K562 (cell line): ENCODE data around the gene DEFB113. TPM values are rescaled to one million over a fixed set of nuclear protein-coding genes. Genes with fewer than 3 reads are reported as not detected.

ENCODE experiments used
- ARID4B ChIP-seq: sonication (generic); formaldehyde crosslinking; IDR thresholded peaks from 2 replicates; pipeline ENCODE4 v1.8.0; 2022; ENCODE audit warnings: mild to moderate bottlenecking, missing genetic modification reagents
- ESRRB ChIP-seq: fragments of 250-450 bp; sonication (Bioruptor Pico); IDR thresholded peaks from 2 replicates; pipeline ENCODE4 v1.5.0; 2020; ENCODE audit warnings: mild to moderate bottlenecking, moderate library complexity, borderline replicate concordance
- EWSR1 ChIP-seq: fragments of 450-650 bp; IDR thresholded peaks from 2 replicates; pipeline ENCODE4 v1.6.1; 2018; ENCODE audit warnings: borderline replicate concordance, mild to moderate bottlenecking, low read depth, moderate library complexity; ENCODE audit not compliant: partially characterized antibody
- HDAC3 ChIP-seq: fragments of 450-650 bp; IDR thresholded peaks from 2 replicates; pipeline ENCODE4 v1.6.1; 2018; ENCODE audit warnings: borderline replicate concordance, mild to moderate bottlenecking, moderate library complexity; ENCODE audit not compliant: partially characterized antibody
- HNRNPL ChIP-seq: fragments of 200-400 bp; formaldehyde crosslinking; IDR thresholded peaks from 2 replicates; pipeline ENCODE4 v1.6.1; 2017; ENCODE audit warnings: low read depth, mild to moderate bottlenecking, low read length
- HNRNPLL ChIP-seq: fragments of 200-400 bp; formaldehyde crosslinking; IDR thresholded peaks from 2 replicates; pipeline ENCODE4 v1.6.1; 2017; ENCODE audit warnings: low read length, low read depth, mild to moderate bottlenecking; ENCODE audit not compliant: poor library complexity, severe bottlenecking
- KDM1A ChIP-seq, 2 experiments: fragments of 450-650 bp; IDR thresholded peaks; 2 replicates each; pipeline ENCODE4 v1.6.1; 2016; ENCODE audit warnings: mild to moderate bottlenecking in 2 of 2
- PBX2 ChIP-seq, 2 experiments: IDR thresholded peaks in 1 of 2; conservative IDR thresholded peaks in 1 of 2; 2 replicates each; pipeline ENCODE4 v1.6.1; 2016; ENCODE audit warnings: low read depth in 2 of 2, mild to moderate bottlenecking in 1 of 2, missing compliant biosample characterization in 1 of 2, missing genetic modification characterization in 1 of 2, moderate library complexity in 1 of 2
- POLR2H ChIP-seq: IDR thresholded peaks from 2 replicates; pipeline ENCODE4 v1.6.1; 2016; ENCODE audit warnings: missing genetic modification characterization, low read depth, mild to moderate bottlenecking, control low read depth, missing compliant biosample characterization, moderate library complexity
- RBM17 ChIP-seq: fragments of 200-400 bp; formaldehyde crosslinking; IDR thresholded peaks from 2 replicates; pipeline ENCODE4 v1.6.1; 2017; ENCODE audit warnings: low read depth, mild to moderate bottlenecking, low read length, borderline replicate concordance
- RUNX1 ChIP-seq: sonication (generic); IDR thresholded peaks from 2 replicates; pipeline ENCODE4 v1.6.1; 2016; ENCODE audit warnings: antibody characterized with exemption, low read depth
- SMAD4 ChIP-seq: fragments of 250-450 bp; sonication (Bioruptor Pico); conservative IDR thresholded peaks from 2 replicates; pipeline ENCODE4 v1.8.0; 2021; ENCODE audit warnings: inconsistent platforms, mild to moderate bottlenecking, moderate library complexity
- SRSF9 ChIP-seq: fragments of 200-400 bp; formaldehyde crosslinking; IDR thresholded peaks from 2 replicates; pipeline ENCODE4 v1.6.1; 2017; ENCODE audit warnings: low read depth, low read length, borderline replicate concordance
- TAF9B ChIP-seq: fragments of 450-650 bp; IDR thresholded peaks from 2 replicates; pipeline ENCODE4 v1.6.1; 2018; ENCODE audit warnings: mild to moderate bottlenecking; ENCODE audit not compliant: partially characterized antibody
- ZNF282 ChIP-seq: sonication (generic); formaldehyde crosslinking; IDR thresholded peaks from 2 replicates; pipeline ENCODE4 v1.8.1; 2023; ENCODE audit warnings: missing genetic modification reagents
- ZNF324 ChIP-seq: fragments of 250-450 bp; sonication (Bioruptor Pico); IDR thresholded peaks from 2 replicates; pipeline ENCODE4 v1.4.0; 2020; ENCODE audit warnings: mild to moderate bottlenecking
- ZNF77 ChIP-seq: fragments of 250-450 bp; sonication (Bioruptor Pico); IDR thresholded peaks from 2 replicates; pipeline ENCODE4 v1.5.0; 2020
- polyA plus RNA-seq, 8 experiments: library from polyadenylated mRNA; depleted of rRNA in 4 of 8; stranded (reverse) in 5 of 8; unstranded in 3 of 8; fragments of >200 nt; fragmentation: Nextera tagmentation in 2 of 8; fragmentation: Illumina TruSeq in 1 of 8; extraction: Ambion mirVana in 2 of 8; extraction: Trizol in 1 of 8; gene quantifications; 2 replicates each; pipeline versions ENCODE4 v1.2.1 to v1.2.3, GENCODE V29; 2011 to 2014; ENCODE audit warnings: inconsistent platforms in 1 of 8, missing spikeins in 1 of 8
- total RNA-seq, 7 experiments: library from RNA; depleted of rRNA in 6 of 7; stranded (reverse); fragments of >200 nt in 6 of 7; fragmentation: Illumina TruSeq in 2 of 7; extraction: Trizol in 2 of 7; gene quantifications; 2 replicates each; pipeline versions ENCODE4 v1.2.1 to v1.2.3, GENCODE V29; 2011 to 2021; ENCODE audit warnings: low replicate concordance in 1 of 7
- TF ChIP-seq, protein P1 (sequence below): fragments of 450-650 bp; formaldehyde crosslinking; conservative IDR thresholded peaks from 2 replicates; pipeline ENCODE4 v1.4.0; 2022; ENCODE audit warnings: mild to moderate bottlenecking, missing genetic modification characterization

DEFB113 gene
- total and polyA plus RNA-seq, 9 of the 15 experiments (the other 6 are each of a cell fraction or from before 2014, with no cell fraction given), result not detected

- TF ChIP-seq EWSR1, result no peak
- TF ChIP-seq TAF9B, result no peak
- no peak for TF ChIP-seq ESRRB (CRISPR knock-in tag)
- no peak for TF ChIP-seq RUNX1
- TF ChIP-seq HNRNPL, result no peak
- TF ChIP-seq ZNF282, result no peak
- TF ChIP-seq SMAD4 (CRISPR knock-in tag), result no peak
- no peak for TF ChIP-seq HDAC3
- TF ChIP-seq, protein P1, sequence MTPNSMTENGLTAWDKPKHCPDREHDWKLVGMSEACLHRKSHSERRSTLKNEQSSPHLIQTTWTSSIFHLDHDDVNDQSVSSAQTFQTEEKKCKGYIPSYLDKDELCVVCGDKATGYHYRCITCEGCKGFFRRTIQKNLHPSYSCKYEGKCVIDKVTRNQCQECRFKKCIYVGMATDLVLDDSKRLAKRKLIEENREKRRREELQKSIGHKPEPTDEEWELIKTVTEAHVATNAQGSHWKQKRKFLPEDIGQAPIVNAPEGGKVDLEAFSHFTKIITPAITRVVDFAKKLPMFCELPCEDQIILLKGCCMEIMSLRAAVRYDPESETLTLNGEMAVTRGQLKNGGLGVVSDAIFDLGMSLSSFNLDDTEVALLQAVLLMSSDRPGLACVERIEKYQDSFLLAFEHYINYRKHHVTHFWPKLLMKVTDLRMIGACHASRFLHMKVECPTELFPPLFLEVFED (CRISPR knock-in tag), result no peak
- TF ChIP-seq KDM1A (IDR thresholded peaks at IDR 0.05), result peak; percentile 62 to 64
- no peak for TF ChIP-seq ZNF77 (CRISPR knock-in tag)
- no peak for TF ChIP-seq HNRNPLL
- TF ChIP-seq ZNF324 (CRISPR knock-in tag), result no peak
- no peak for TF ChIP-seq POLR2H (tag)
- TF ChIP-seq SRSF9, result no peak
- TF ChIP-seq ARID4B (CRISPR knock-in tag), result no peak
- no peak for TF ChIP-seq RBM17
- peak; percentile 29; the same call in 1 of the 2 replicates for TF ChIP-seq PBX2 (CRISPR knock-in tag; IDR thresholded peaks at IDR 0.05; ENCODE audit: low read depth)
- peak; percentile 94 for TF ChIP-seq PBX2 (tag; conservative IDR thresholded peaks at IDR 0.05; ENCODE audit: low read depth)
Measured at GRCh38 chr6:49934770-49935169, 34.7 kb downstream of the DEFB113 start (continued).
